Measurements from ENCODE around the gene ATG14.
"Not testable (repeated sequence)": the region's sequence is repeated elsewhere in the genome, so short reads cannot be mapped to it uniquely, and the experiment has no call there.

The ATG14 gene

GRCh38 chr14:55433880-55434804, 22.5 kb upstream of the ATG14 start:
- DNase-seq (ENCODE audit: low spot score), result peak; percentile 15

- no peak for DNase-seq (ENCODE audit: low spot score)
These were observed 21.0 kb upstream of the ATG14 start for GRCh38 chr14:55432628-55433027.

GRCh38 chr14:55430024-55430690, 18.5 kb upstream of the ATG14 start:
- DNase-seq (ENCODE audit: low spot score), result peak; percentile 80

- no peak for DNase-seq (ENCODE audit: low spot score)
These were observed 15.8 kb upstream of the ATG14 start for GRCh38 chr14:55427439-55427838.

GRCh38 chr14:55426891-55427290, 15.3 kb upstream of the ATG14 start:
- no peak for DNase-seq (ENCODE audit: low spot score)

GRCh38 chr14:55425091-55425490, 13.5 kb upstream of the ATG14 start:
- no peak for DNase-seq (ENCODE audit: low spot score)

GRCh38 chr14:55423969-55424368, 12.3 kb upstream of the ATG14 start:
- DNase-seq (ENCODE audit: low spot score), result no peak

- not testable (repeated sequence) for DNase-seq (ENCODE audit: low spot score)
These were observed 10.7 kb upstream of the ATG14 start for GRCh38 chr14:55422338-55422737.

- no peak for DNase-seq (ENCODE audit: low spot score)
These were observed 8.0 kb upstream of the ATG14 start for GRCh38 chr14:55419663-55420062.

GRCh38 chr14:55418411-55418810, 6.8 kb upstream of the ATG14 start:
- no peak for DNase-seq (ENCODE audit: low spot score)

- DNase-seq (ENCODE audit: low spot score), result no peak
These were observed 6.3 kb upstream of the ATG14 start for GRCh38 chr14:55417955-55418354.

- no peak for DNase-seq (ENCODE audit: low spot score)
These were observed 5.2 kb upstream of the ATG14 start for GRCh38 chr14:55416866-55417265.

GRCh38 chr14:55414551-55414950, 2.9 kb upstream of the ATG14 start:
- no peak for DNase-seq (ENCODE audit: low spot score)

GRCh38 chr14:55412676-55413075, 1.0 kb upstream of the ATG14 start:
- DNase-seq (ENCODE audit: low spot score), result no peak

GRCh38 chr14:55410876-55411275, 754 bp downstream of the ATG14 start:
- DNase-seq (ENCODE audit: low spot score), result no peak

- no peak for DNase-seq (ENCODE audit: low spot score)
These were observed 7.3 kb downstream of the ATG14 start for GRCh38 chr14:55404173-55404854.

GRCh38 chr14:55401751-55402150, 9.9 kb downstream of the ATG14 start:
- DNase-seq (ENCODE audit: low spot score), result no peak

GRCh38 chr14:55399852-55400251, 11.8 kb downstream of the ATG14 start:
- no peak for DNase-seq (ENCODE audit: low spot score)

- no peak for DNase-seq (ENCODE audit: low spot score)
These were observed 12.4 kb downstream of the ATG14 start for GRCh38 chr14:55399183-55399582.

- DNase-seq (ENCODE audit: low spot score), result no peak
These were observed 13.0 kb downstream of the ATG14 start for GRCh38 chr14:55398679-55399078.

GRCh38 chr14:55389330-55389729, 22.3 kb downstream of the ATG14 start:
- DNase-seq (ENCODE audit: low spot score), result no peak

- no peak for DNase-seq (ENCODE audit: low spot score)
These were observed 23.5 kb downstream of the ATG14 start for GRCh38 chr14:55388160-55388559.

- no peak for DNase-seq (ENCODE audit: low spot score)
These were observed 24.5 kb downstream of the ATG14 start for GRCh38 chr14:55387121-55387520.

Data from CD4-positive, alpha-beta T cell treated with Interleukin-6 at 100 ng/mL for 8 hours (primary cell).